RWPE1 (cell line): ENCODE results near the gene KCNMA1.

Experiments
- CTCF ChIA-PET: fragments of 350-600 bp; sonication (Branson Sonifier 250); formaldehyde crosslinking; extraction: SDS; loops from one replicate; lab custom pipeline; 2021; lab: Yijun Ruan, JAX
- POLR2A ChIA-PET: fragments of 400-600 bp; formaldehyde crosslinking; extraction: SDS; loops from one replicate; lab custom pipeline; 2020; ENCODE audit warnings: antibody characterized with exemption; ENCODE audit not compliant: low non-redundant PET; lab: Yijun Ruan, JAX
- DNase-seq: peaks from one replicate; pipeline ENCODE4 v3.0.0; 2012; ENCODE audit warnings: low spot score
- H3K27ac ChIP-seq: fragments of 450-650 bp; 2 replicates; pipeline ENCODE4 v1.5.1; 2017
- TF ChIP-seq, protein P1 (sequence below): fragments of 450-650 bp; conservative IDR thresholded peaks from 2 replicates; pipeline ENCODE4 v1.5.1; 2017; ENCODE audit warnings: low read depth, mild to moderate bottlenecking

Gene KCNMA1

DNA sequence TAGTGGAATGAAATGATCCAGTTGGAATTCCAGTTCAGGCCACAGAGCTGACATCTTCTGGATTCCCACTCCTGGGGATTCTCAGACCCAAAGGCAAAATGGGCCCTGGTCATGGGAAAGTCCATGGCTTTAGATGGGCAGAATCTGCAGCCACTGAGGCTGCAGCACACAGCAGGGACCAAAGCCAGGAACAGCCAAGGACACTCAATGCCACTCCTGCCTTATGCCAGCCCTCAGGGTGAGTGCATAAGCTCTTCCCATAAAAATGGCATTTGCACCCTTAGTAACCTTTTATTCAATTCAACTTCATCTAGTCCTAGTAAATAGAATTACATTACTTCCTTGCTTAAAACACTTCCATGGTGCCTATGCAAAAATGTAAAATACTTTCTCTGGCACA, 274.4 kb downstream of the KCNMA1 start:
- POLR2A ChIA-PET = no interaction called here
- CTCF ChIA-PET = interaction anchor here (0.6 kb wide), 1 partner anchor 243 kb away, joined by 3 read pairs; no protein-coding TSS in a partner anchor
- TF ChIP-seq, protein P1, sequence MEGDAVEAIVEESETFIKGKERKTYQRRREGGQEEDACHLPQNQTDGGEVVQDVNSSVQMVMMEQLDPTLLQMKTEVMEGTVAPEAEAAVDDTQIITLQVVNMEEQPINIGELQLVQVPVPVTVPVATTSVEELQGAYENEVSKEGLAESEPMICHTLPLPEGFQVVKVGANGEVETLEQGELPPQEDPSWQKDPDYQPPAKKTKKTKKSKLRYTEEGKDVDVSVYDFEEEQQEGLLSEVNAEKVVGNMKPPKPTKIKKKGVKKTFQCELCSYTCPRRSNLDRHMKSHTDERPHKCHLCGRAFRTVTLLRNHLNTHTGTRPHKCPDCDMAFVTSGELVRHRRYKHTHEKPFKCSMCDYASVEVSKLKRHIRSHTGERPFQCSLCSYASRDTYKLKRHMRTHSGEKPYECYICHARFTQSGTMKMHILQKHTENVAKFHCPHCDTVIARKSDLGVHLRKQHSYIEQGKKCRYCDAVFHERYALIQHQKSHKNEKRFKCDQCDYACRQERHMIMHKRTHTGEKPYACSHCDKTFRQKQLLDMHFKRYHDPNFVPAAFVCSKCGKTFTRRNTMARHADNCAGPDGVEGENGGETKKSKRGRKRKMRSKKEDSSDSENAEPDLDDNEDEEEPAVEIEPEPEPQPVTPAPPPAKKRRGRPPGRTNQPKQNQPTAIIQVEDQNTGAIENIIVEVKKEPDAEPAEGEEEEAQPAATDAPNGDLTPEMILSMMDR = no peak
- DNase-seq = no peak
- H3K27ac ChIP-seq = no peak overlapping the region

DNA sequence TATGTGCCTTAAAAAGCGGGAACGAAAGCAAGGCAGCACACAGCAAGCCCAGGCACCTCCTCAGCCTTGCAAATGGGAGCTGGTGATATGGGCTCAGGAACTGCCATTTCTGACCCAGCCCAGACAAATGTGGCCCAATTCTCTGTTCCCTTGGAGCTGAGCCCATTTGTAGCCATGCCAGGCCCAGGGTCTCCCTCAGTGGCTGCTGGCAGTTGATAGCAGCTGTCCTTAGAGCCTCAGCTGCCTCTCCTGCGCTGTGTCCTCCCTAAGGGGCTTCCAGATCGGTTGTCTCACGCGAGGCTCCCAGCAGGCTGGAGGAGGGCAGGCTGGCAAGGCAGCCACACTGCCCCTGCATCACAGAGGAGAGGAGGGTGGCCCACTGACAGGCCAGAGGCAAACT, 275.8 kb downstream of the KCNMA1 start:
- no peak for DNase-seq
- POLR2A ChIA-PET = no interaction called here
- TF ChIP-seq, protein P1 = no peak
- H3K27ac ChIP-seq = no peak overlapping the region
- CTCF ChIA-PET = interaction anchor here (0.6 kb wide), 1 partner anchor 290 kb away, joined by 3 read pairs; no protein-coding TSS in a partner anchor

DNA sequence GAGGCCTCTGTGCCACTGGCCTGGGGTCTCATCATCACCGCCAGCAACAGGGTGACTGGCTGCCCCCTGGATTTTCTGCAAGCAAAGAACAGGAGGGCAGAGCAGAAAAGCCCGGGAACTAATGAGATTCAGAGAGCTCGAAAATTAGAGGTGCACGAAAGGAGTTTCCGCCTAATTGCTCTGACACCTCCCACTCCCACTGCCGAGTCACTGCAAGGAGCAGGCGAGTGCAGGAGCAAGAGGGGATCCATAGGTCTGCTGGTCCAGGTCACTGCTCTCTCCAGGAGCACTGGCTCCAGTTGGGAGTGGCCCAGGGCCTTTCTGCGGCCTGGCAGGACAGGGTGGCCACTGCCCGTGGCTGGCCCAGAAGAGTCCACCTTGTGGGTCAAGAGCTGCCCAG, 276.2 kb downstream of the KCNMA1 start:
- CTCF ChIA-PET = no interaction called here
- TF ChIP-seq, protein P1 = no peak
- no peak overlapping the region for H3K27ac ChIP-seq
- no peak for DNase-seq
- POLR2A ChIA-PET = no interaction called here

DNA sequence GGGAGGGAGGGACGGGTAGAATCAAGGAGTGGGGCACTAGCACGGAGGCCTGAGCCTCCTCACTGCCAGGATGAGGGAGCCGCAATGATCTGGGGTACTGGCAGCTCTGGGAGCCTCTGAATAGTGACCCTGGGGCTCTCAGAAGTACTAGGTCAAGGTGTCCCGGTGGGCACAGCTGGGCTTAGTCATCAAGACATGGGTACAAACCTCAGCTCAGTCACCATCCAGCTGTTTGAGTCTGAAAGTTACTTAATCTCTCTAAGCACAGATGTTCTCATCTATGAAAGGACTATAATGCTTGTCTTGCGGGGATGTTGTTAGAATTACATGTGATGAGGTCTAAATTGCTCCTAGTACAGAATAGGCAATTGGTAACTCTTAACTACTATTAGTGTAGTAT, 276.8 kb downstream of the KCNMA1 start:
- no peak for DNase-seq
- CTCF ChIA-PET = no interaction called here
- H3K27ac ChIP-seq = no peak overlapping the region
- POLR2A ChIA-PET = no interaction called here
- TF ChIP-seq, protein P1 = no peak

DNA sequence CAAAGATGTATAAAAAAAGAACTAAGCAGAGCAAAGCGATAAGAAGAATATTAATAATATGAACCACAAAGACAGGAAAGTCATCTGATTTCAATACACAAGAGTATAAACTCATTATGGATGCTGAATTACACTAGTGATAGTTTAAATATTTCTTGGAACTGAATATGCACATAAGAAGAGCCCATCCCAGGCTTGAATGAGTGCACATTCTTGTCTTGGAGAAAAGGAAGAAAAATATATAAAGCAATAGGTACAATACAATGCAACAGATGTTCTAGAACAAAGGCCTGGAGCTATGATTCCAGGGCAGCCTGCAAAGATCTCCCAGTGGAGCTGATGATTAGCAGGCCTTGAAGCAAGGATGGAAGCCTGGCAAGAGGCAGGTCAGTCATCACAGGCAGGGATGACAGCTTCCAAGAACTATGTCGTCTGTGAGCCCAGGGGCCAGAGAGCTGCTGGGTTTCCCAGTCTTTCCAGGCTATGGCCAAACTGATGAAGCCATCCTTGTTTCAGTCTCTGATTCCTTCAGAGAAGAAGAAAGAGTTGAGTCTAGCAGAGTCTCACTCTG, 277.6 kb downstream of the KCNMA1 start:
- CTCF ChIA-PET = interaction anchor here (0.6 kb wide), 1 partner anchor 35 kb away, joined by 3 read pairs; no protein-coding TSS in a partner anchor
- DNase-seq = no peak
- POLR2A ChIA-PET = no interaction called here
- TF ChIP-seq, protein P1 = no peak
- H3K27ac ChIP-seq = no peak overlapping the region

DNA sequence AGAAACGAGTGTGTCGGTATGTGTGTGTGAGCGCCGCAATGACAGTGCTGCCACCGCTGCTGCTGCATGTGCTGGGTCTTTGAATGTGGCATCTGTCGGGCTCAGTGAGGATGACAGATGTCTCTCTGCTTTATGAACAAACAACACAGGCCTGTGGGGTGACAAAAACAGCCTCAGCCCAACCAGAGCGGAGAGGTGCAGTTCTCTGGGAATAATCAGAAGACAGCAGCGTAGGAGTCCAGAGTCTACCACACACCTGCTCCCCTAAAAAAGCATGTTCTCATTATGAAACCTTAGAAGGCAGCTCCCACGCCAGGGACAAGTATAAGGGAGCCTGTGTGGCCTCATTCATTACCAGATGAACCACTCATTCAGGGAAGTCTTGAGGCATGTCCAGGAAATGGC, 278.3 kb downstream of the KCNMA1 start:
- no peak for DNase-seq
- POLR2A ChIA-PET = no interaction called here
- TF ChIP-seq, protein P1 = no peak
- H3K27ac ChIP-seq = no peak overlapping the region
- CTCF ChIA-PET = no interaction called here
